Measurements from ENCODE around the gene GADD45GIP1.

The GADD45GIP1 gene

DNA sequence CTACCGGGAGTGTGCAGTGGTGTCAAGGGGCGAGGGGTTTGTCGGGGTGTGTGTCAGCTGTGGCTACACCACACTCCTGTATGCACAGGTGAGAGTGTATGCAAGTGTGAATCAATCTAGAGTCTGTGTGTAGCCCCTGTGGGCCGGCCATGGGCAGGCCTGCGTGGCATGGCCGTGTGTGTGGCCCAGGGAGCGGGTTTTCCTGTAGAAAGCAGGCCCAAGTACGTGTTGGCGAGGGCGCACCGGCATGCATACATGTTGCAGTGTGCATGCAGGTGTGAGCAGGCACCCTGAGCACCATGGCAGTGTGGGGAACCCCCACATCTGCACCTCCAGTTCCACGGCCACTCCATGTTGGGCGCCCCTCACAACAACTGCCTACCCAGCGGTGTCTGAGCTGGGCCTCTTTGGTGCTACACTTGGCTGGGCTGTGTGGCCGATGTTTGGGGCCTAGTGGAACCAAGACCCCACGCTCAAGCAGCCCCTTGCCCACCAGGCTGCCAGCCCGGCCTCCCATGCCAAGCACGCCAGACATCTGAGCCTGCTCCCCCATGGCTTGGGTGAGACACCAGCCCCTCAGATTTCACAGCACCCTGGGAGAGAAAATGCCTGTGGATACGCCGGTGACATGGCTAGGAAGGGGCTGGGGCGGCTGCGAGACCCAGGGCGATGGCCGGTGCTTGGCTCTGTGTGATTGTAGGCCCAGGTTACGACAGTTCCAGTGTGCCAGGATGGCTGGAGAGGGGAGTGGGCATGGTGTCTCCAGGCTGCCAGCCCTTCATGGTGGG, 40.4 kb upstream of the GADD45GIP1 start:
- 0 out of 2 replicates have a peak, but pooled peaks have one; percentile 29 for TF ChIP-seq ZBTB7A (IDR thresholded peaks at IDR 0.05; ENCODE audit: low read depth)
- no peak for TF ChIP-seq TAF1 (IDR thresholded peaks at IDR 0.05; ENCODE audit: low read depth)

DNA sequence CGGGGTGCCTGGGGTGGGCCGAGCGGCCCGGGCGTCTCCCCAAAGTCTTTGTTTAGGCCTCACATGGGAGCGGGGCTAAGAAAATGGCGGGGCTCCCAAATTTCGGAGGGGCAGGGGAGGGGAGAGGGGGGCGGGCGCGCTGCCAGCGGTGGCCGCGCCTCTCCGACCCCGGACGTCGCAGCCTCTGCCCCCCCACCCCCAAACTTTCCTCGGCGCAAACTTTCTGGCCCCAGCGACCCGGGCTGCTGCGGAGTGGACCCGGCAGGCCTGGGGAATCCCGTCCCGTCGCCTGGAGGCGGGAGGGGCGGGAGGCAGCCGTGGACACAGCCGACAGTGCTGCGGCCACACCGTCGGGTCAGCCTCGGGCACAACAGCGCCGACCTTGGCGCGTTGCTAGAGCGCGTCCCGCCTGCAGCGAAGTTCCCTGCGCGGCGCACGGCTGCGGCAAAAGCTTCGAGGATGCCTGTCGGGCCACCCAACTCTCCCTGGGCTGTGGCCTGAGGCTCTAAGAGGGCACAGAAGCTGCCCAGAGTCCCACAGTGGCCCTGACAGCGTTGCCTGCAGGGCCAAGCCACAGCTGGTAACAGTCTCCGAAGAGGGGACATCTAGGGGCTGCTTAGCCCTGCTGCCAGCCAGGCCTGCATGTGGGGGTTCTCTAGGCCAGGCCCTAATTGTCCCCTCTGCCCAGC, 39.5 kb upstream of the GADD45GIP1 start:
- TF ChIP-seq YY1 (IDR thresholded peaks at IDR 0.05; ENCODE audit: low read depth) (no peak), NFIC (IDR thresholded peaks at IDR 0.05) (no peak), RAD21 (IDR thresholded peaks at IDR 0.05; ENCODE audit: low read depth) (no peak), ZBTB7A (IDR thresholded peaks at IDR 0.05; ENCODE audit: low read depth) (no peak), CREB1 (IDR thresholded peaks at IDR 0.05; ENCODE audit: low read depth) (no peak)
- TF ChIP-seq, protein P1, sequence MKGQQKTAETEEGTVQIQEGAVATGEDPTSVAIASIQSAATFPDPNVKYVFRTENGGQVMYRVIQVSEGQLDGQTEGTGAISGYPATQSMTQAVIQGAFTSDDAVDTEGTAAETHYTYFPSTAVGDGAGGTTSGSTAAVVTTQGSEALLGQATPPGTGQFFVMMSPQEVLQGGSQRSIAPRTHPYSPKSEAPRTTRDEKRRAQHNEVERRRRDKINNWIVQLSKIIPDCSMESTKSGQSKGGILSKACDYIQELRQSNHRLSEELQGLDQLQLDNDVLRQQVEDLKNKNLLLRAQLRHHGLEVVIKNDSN (IDR thresholded peaks at IDR 0.05) = no peak

DNA sequence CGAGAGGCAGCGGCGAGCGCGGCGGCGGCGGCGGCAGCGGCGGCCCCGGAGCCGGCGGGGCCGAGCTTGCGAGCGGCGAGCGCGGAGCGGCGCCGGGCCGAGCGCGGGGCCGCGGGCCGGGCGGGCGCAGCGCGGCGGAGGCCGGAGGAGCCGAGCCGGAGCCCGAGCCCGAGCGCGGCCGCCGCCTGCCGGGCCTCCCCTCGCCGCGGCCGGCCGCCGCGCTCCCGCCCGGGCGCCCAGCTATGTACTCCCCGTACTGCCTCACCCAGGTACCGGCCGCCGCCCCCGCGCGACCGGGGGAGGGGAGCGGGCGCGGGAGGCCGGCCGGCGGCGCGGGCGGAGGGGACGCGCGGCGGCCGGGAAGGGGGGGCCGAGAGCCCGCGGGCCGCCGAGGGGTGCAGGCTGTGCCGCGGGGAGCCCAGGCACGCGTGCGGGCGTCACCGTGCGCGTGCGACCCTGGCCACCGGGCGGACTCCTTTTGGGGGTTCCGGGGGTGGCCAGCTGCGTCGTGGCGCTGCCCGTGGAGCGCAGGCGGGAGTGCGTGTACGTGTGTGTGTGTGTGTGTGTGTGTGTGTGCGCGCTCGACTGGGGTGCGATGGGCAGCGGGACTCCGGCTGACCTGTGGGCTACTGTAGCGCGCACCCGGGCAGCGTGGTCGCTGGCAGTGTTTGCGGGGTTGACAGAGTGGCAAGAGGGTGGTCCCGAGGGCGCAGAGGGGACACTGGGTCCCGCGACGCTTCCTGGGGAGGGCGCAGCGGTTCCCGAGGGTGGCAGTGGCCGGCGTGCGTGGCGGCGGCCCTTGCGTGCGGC, 38.8 kb upstream of the GADD45GIP1 start:
- TF ChIP-seq FOXM1 (IDR thresholded peaks at IDR 0.05; ENCODE audit: borderline replicate concordance, low read depth) = no peak
- no peak for TF ChIP-seq TCF12 (IDR thresholded peaks at IDR 0.05; ENCODE audit: low read depth)
- peak; percentile 62 for TF ChIP-seq EGR1 (IDR thresholded peaks at IDR 0.05)

- no peak for TF ChIP-seq TAF1 (IDR thresholded peaks at IDR 0.05; ENCODE audit: low read depth)
- TF ChIP-seq, protein P2, sequence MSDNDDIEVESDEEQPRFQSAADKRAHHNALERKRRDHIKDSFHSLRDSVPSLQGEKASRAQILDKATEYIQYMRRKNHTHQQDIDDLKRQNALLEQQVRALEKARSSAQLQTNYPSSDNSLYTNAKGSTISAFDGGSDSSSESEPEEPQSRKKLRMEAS (IDR thresholded peaks at IDR 0.05) = peak; percentile 82
Observed at GRCh38 chr19:12994701-12995595, 37.9 kb upstream of the GADD45GIP1 start, which contains the start of gene NFIX. TSS of gene NFIX (plus strand) at chr19:12995475. CDS start at chr19:12995838, 363 bp downstream.

DNA sequence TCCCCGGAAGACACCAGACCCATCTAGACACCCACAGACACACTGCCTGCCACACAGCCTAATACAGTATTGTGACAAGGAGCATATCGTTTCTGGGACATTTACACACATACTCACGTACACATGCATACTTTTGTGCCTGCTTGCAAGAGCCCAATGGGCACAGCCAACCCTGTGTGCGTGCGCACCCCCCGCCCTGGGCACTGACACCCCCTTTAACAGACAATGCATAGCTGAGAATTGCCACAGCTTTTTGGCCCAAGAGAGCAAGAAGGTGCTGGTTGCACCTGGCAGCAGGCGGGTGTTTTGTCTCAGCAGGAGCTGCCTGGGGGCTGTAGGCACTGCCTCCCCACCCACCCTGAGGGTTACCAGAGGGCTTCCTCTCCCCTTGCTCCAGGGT, 36.5 kb upstream of the GADD45GIP1 start:
- TF ChIP-seq NFIC (IDR thresholded peaks at IDR 0.05) (no peak), EGR1 (IDR thresholded peaks at IDR 0.05) (no peak), TAF1 (IDR thresholded peaks at IDR 0.05; ENCODE audit: low read depth) (no peak)

DNA sequence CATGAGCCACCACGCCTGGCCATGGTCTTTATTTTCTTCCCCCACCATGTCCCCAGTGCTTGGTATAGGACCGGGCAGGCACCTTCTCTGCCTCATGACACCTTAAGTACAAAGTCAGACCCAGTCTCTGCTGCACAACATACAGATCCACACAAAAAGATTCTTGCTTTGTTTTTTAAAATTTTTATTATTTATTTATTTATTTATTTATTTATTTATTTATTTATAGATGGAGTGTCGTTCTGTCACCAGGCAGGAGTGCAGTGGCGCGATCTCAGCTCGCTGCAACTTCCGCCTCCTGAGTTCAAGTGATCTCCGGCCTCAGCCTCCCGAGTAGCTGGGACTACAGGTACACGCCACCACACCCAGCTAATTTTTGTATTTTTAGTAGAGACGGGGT, 35.7 kb upstream of the GADD45GIP1 start:
- TF ChIP-seq, protein P1 (IDR thresholded peaks at IDR 0.05) = no peak
- TF ChIP-seq EP300 (IDR thresholded peaks at IDR 0.05; ENCODE audit: borderline replicate concordance) (no peak), FOXM1 (IDR thresholded peaks at IDR 0.05; ENCODE audit: borderline replicate concordance, low read depth) (no peak), CREB1 (IDR thresholded peaks at IDR 0.05; ENCODE audit: low read depth) (no peak), NFIC (IDR thresholded peaks at IDR 0.05) (no peak), REST (IDR thresholded peaks at IDR 0.05; ENCODE audit: low read depth) (no peak), CEBPB (IDR thresholded peaks at IDR 0.05) (no peak), YY1 (IDR thresholded peaks at IDR 0.05; ENCODE audit: low read depth) (no peak), EGR1 (IDR thresholded peaks at IDR 0.05) (no peak), RAD21 (IDR thresholded peaks at IDR 0.05; ENCODE audit: low read depth) (no peak), TEAD4 (IDR thresholded peaks at IDR 0.05) (no peak), TAF1 (IDR thresholded peaks at IDR 0.05; ENCODE audit: low read depth) (no peak), TCF12 (IDR thresholded peaks at IDR 0.05; ENCODE audit: low read depth) (no peak), ZBTB7A (IDR thresholded peaks at IDR 0.05; ENCODE audit: low read depth) (no peak)
- TF ChIP-seq, protein P2 (IDR thresholded peaks at IDR 0.05) = no peak

- no peak for TF ChIP-seq YY1 (IDR thresholded peaks at IDR 0.05; ENCODE audit: low read depth)
- TF ChIP-seq EP300 (IDR thresholded peaks at IDR 0.05; ENCODE audit: borderline replicate concordance) = no peak
- no peak for TF ChIP-seq TCF12 (IDR thresholded peaks at IDR 0.05; ENCODE audit: low read depth)
- TF ChIP-seq CEBPB (IDR thresholded peaks at IDR 0.05) = no peak
- TF ChIP-seq NFIC (IDR thresholded peaks at IDR 0.05) = no peak
- TF ChIP-seq ZBTB7A (IDR thresholded peaks at IDR 0.05; ENCODE audit: low read depth) = no peak
- no peak for TF ChIP-seq TEAD4 (IDR thresholded peaks at IDR 0.05)
- TF ChIP-seq RAD21 (IDR thresholded peaks at IDR 0.05; ENCODE audit: low read depth) = no peak
- TF ChIP-seq, protein P1 (IDR thresholded peaks at IDR 0.05) = no peak
- TF ChIP-seq, protein P2 (IDR thresholded peaks at IDR 0.05) = no peak
- no peak for TF ChIP-seq CREB1 (IDR thresholded peaks at IDR 0.05; ENCODE audit: low read depth)
Observed at GRCh38 chr19:12991296-12991695, 34.3 kb upstream of the GADD45GIP1 start.
